MCF 10A (cell line): Measurements from ENCODE around the gene TMEM170B. TPM values are rescaled to one million over a fixed set of nuclear protein-coding genes. Genes with fewer than 3 reads are reported as not detected.
A peak's percentile ranks its signal among the peaks of the same experiment; 100 is the strongest.

Experiments
- Bru-seq: library from RNA; stranded (reverse); fragments of 400-500 nt; gene quantifications from one replicate; lab custom pipeline; 2021; lab: Mats Ljungman, UMichigan
- BruChase-seq, 2 experiments: library from RNA; stranded (reverse); fragments of 400-500 nt; gene quantifications; one replicate each; lab custom pipeline; 2021; lab: Mats Ljungman, UMichigan
- BruUV-seq: library from RNA; stranded (reverse); fragments of 400-500 nt; replicated peaks from 2 replicates; lab custom pipeline; 2021; lab: Mats Ljungman, UMichigan
- CTCF ChIA-PET: fragments of 300-600 bp; sonication (Branson Sonifier 250); formaldehyde crosslinking; extraction: SDS; loops from one replicate; lab custom pipeline; 2021; ENCODE audit warnings: antibody characterized with exemption, inconsistent platforms; lab: Yijun Ruan, JAX
- POLR2A ChIA-PET: fragments of 300-600, 350-650 bp; sonication (Branson Sonifier 250); formaldehyde crosslinking; extraction: SDS; loops from one replicate; lab custom pipeline; 2020; ENCODE audit warnings: antibody characterized with exemption, inconsistent platforms; lab: Yijun Ruan, JAX
- DNase-seq: peaks from one replicate; pipeline ENCODE4 v3.0.0-alpha.2; 2018; ENCODE audit not compliant: unreplicated experiment
- H3K27ac Mint-ChIP-seq: one replicate; pipeline ENCODE4 v1.8.0; 2022; ENCODE audit warnings: mild to moderate bottlenecking, low read depth, mixed read lengths; ENCODE audit not compliant: unreplicated experiment
- H3K27me3 Mint-ChIP-seq: one replicate; pipeline ENCODE4 v1.8.0; 2022; ENCODE audit warnings: mixed read lengths; ENCODE audit not compliant: insufficient read depth, unreplicated experiment
- H3K36me3 Mint-ChIP-seq: one replicate; pipeline ENCODE4 v1.8.0; 2022; ENCODE audit warnings: mild to moderate bottlenecking, moderate library complexity, mixed read lengths; ENCODE audit not compliant: insufficient read depth, unreplicated experiment
- H3K4me1 Mint-ChIP-seq: one replicate; pipeline ENCODE4 v1.8.0; 2022; ENCODE audit warnings: mixed read lengths; ENCODE audit not compliant: insufficient read depth, unreplicated experiment
- H3K4me3 Mint-ChIP-seq: one replicate; pipeline ENCODE4 v1.8.0; 2022; ENCODE audit warnings: mild to moderate bottlenecking, moderate library complexity, mixed read lengths; ENCODE audit not compliant: unreplicated experiment
- H3K9me3 Mint-ChIP-seq: one replicate; pipeline ENCODE4 v1.8.0; 2022; ENCODE audit warnings: mixed read lengths; ENCODE audit not compliant: unreplicated experiment
- intact Hi-C: fragments of 100-400 bp; cut with micrococcal nuclease; formaldehyde crosslinking; loops from 2 replicates; pipeline ENCODE4 v1.14.1; 2022
- long read RNA-seq: library from polyadenylated mRNA; stranded (forward); transcript quantifications from one replicate; pipeline ENCODE4 v2.0.0, GENCODE V29; 2022
- total RNA-seq: library from RNA; stranded (reverse); gene quantifications from 2 replicates; pipeline ENCODE4 v1.2.3, GENCODE V29; 2022
- TF ChIP-seq, protein P1 (sequence below): fragments of 200-600 bp; IDR thresholded peaks from one replicate; pipeline ENCODE4 v1.8.0; 2022; ENCODE audit warnings: antibody characterized with exemption, mild to moderate bottlenecking; ENCODE audit not compliant: unreplicated experiment

Gene TMEM170B, protein sequence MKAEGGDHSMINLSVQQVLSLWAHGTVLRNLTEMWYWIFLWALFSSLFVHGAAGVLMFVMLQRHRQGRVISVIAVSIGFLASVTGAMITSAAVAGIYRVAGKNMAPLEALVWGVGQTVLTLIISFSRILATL
- 0.70 and 1.1 TPM in 2 replicates for total RNA-seq
- Bru-seq, nascent RNA: percentile 34 among the genes with signal in this experiment
- BruChase-seq, experiment 1, labeled RNA remaining after a 6-hour chase: percentile 49 among the genes with signal in this experiment
- percentile 43 among the genes with signal in this experiment for BruChase-seq, experiment 2, labeled RNA remaining after a 2-hour chase
- long read RNA-seq, full-length matches to known transcripts: 3 of 5 reads
- long read RNA-seq, partial matches to known transcripts: 0 of 5 reads
- long read RNA-seq, other reads (novel, unspliced or antisense): 2 of 5 reads

DNA sequence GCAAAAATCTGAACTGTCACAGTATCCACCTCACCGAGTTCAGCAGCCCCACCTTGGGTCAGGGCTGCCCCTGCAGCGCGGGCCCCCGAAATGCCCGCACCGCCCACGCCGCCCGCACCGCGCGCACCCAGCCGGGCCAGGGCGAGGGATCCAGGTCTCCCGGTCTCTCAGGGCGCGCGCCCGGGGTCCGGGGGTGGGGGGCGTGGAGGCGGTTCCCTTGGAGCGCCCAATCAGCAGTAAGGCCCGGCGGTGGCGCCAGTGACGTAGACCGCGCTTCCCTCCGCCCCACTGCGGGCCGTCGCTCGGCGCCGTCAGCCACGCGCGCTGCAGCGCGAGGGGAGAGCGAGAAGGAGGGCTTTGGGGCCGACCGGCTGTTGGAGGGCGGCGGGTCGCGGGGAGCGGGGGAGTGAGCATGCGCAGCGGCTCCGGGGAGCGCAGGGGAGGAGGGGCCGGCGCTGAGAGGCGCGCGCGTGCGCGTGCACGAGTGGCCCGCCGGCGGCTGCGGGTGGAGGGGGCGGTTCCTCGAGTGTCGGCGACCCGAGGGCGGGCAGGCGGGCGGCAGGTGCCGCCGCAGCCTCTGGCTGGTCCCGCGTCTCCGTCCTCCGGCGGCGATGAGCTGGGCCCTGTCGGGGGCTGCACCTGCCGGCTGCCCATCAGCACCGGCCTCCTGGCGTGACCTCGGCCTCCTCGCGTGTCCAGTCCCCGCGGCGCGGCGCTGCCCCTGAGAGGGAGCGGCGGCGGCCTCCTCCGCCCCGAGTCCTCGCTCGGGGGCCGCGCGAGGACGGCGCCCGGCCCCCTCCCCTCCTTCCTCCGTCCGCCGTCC is at the start of gene TMEM170B:
TMEM170B (plus strand) TSS at position 521 of the 823 bp plus-strand sequence. CDS start 529 bp downstream, outside the sequence.
- H3K27ac Mint-ChIP-seq: no peak within 1 kb of the TSS
- H3K4me1 Mint-ChIP-seq: no peaks in the 10 kb centered on the region
- H3K27me3 Mint-ChIP-seq: peaks cover 13% of the 10 kb centered on the region
- CTCF ChIA-PET: no interaction called here
- POLR2A ChIA-PET: interaction anchor here (1.4 kb wide), 1 partner anchor 510 kb away, joined by 3 read pairs; no protein-coding TSS in a partner anchor
- intact Hi-C loops: no loop called here
- DNase-seq: peak; percentile 74
- peaks cover 5% of the 10 kb centered on the region for H3K36me3 Mint-ChIP-seq
- no peaks in the 10 kb centered on the region for H3K9me3 Mint-ChIP-seq
- TF ChIP-seq, protein P1, sequence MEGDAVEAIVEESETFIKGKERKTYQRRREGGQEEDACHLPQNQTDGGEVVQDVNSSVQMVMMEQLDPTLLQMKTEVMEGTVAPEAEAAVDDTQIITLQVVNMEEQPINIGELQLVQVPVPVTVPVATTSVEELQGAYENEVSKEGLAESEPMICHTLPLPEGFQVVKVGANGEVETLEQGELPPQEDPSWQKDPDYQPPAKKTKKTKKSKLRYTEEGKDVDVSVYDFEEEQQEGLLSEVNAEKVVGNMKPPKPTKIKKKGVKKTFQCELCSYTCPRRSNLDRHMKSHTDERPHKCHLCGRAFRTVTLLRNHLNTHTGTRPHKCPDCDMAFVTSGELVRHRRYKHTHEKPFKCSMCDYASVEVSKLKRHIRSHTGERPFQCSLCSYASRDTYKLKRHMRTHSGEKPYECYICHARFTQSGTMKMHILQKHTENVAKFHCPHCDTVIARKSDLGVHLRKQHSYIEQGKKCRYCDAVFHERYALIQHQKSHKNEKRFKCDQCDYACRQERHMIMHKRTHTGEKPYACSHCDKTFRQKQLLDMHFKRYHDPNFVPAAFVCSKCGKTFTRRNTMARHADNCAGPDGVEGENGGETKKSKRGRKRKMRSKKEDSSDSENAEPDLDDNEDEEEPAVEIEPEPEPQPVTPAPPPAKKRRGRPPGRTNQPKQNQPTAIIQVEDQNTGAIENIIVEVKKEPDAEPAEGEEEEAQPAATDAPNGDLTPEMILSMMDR: no peak
- BruUV-seq: no TSS peak
- peak within 1 kb of the TSS; percentile 76 for H3K4me3 Mint-ChIP-seq

DNA sequence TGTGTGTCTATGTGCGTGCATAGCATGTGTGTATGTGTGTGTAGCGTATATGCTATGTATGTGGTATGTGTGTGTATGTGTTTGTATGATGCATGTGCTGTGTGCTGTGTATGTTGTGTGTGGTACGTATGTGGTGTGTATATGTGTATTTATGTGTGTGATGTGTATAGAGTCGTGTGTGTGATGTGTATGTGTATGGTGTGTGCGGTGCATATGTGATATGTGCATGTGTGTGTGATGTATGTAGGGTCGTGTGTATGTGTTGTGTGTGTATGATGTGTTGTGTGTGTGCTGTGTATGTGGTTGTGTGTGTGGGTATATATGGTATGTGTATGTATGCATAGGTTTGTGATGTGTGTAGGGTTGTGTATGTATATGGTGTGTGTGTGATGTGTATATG is 46.6 kb upstream of the TMEM170B start:
- no peaks in the 10 kb centered on the region for H3K4me1 Mint-ChIP-seq
- no peaks in the 10 kb centered on the region for H3K27me3 Mint-ChIP-seq
- H3K9me3 Mint-ChIP-seq: no peaks in the 10 kb centered on the region
- no peak overlapping the region for H3K4me3 Mint-ChIP-seq
- TF ChIP-seq, protein P1: no peak
- intact Hi-C loops: no loop called here
- DNase-seq: no peak
- ChIA-PET POLR2A (no interaction called here), CTCF (no interaction called here)
- no peak overlapping the region for H3K27ac Mint-ChIP-seq
- no TSS peak for BruUV-seq
- H3K36me3 Mint-ChIP-seq: no peaks in the 10 kb centered on the region

DNA sequence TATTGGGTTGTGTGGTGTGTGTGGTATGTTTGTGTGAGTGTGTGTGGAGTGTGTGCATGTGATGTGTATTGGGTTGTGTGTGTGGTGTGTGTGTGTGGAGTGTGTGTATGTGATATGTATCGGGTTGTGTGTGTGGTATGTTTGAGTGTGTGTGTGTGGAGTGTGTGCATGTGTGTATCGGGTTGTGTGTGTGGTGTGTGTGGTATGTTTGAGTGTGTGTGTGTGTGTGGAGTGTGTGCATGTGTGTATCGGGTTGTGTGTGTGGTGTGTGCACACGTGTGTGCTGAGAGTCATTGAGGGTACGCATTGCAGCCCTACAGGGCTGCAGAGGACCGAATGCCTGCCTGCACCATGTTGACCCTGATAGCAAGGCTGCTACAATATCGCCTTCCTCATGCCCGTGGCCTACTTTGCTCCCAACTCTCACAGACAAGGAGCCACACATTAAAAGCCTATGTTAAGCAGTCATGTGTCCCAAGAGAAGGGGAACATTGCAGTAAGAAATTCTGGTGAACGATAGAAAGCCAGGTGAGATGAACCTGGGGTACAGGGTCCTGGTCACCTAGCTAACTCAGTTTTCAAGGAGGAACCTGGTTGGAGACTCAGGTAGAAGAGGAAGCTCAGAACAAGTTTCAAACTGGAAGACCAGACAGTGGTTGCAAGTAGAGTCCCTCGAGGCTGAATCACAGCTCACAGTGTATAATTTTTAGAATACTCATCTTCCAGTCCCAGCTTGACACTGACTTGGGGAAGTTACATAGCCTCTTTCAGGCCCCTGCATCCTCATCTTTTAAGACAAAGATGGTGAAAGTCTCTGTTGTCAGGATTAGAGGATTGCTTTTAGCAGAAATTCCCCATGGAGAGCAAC is 45.7 kb upstream of the TMEM170B start:
- intact Hi-C loops: no loop called here
- Mint-ChIP-seq H3K4me1 (no peaks in the 10 kb centered on the region), H3K9me3 (no peaks in the 10 kb centered on the region), H3K27me3 (no peaks in the 10 kb centered on the region), H3K27ac (no peak overlapping the region), H3K4me3 (no peak overlapping the region), H3K36me3 (no peaks in the 10 kb centered on the region)
- POLR2A ChIA-PET: no interaction called here
- BruUV-seq: no TSS peak
- CTCF ChIA-PET: interaction anchor here (0.7 kb wide), 1 partner anchor 348 kb away, joined by 3 read pairs; no protein-coding TSS in a partner anchor
- no peak for DNase-seq
- TF ChIP-seq, protein P1: no peak
